ENCODE results near the gene SLC22A9.

SLC22A9 gene

GRCh38 chr11:63445118-63445517 lies 75.5 kb downstream of the SLC22A9 start:
- DNase-seq: no peak

GRCh38 chr11:63445720-63446119 lies 76.1 kb downstream of the SLC22A9 start:
- DNase-seq: peak in 1 of 2 donors; percentile 8

GRCh38 chr11:63448646-63449045 lies 79.1 kb downstream of the SLC22A9 start:
- DNase-seq: no peak

- no peak for DNase-seq
Observed at GRCh38 chr11:63459586-63459985, 90.0 kb downstream of the SLC22A9 start.
